GM18520 (cell line): ENCODE data around the gene ARHGAP12.

Experiments
- ATAC-seq: cut with Tn5 transposase; IDR thresholded peaks from one replicate; pipeline ENCODE4 v1.9.1; 2021; ENCODE audit not compliant: unreplicated experiment

ARHGAP12 gene

DNA sequence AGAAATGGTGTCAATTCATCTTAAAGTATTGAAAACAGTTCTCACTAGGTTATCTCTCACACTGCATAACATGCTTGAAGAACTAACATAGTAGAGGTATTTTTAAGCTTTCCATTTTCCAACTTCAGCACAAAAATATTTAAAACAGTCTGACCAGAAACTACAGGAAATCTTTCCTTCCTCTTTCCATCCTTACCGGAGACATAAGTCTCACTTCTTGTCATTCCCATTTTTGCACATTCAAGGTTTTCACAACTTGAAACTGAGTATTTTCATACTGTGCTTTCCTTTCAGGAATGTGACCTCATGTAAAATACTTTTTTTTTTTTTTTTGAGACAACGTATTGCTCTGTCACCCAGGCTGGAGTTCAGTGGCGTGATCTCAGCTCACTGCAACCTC is 45.2 kb downstream of the ARHGAP12 start:
- ATAC-seq, result no peak

DNA sequence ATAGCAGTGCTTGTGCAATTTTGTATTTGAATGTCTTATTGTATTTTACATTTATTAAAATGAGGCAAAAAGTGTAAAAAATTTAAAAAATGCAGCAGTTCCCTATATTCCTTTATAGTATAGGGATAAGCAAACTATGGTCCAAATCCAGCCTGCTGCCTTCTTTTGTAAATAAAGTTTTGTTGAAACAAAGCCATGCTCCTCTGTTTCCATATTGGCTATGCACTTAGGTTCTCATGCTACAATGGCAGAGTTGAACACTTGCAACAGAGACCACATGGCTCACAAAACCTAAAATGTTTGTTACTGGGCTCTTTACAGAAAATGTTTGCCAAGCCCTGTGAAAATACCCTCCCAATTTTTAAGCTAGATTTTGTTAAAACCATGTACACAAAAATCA is 50.1 kb downstream of the ARHGAP12 start:
- ATAC-seq, result no peak

DNA sequence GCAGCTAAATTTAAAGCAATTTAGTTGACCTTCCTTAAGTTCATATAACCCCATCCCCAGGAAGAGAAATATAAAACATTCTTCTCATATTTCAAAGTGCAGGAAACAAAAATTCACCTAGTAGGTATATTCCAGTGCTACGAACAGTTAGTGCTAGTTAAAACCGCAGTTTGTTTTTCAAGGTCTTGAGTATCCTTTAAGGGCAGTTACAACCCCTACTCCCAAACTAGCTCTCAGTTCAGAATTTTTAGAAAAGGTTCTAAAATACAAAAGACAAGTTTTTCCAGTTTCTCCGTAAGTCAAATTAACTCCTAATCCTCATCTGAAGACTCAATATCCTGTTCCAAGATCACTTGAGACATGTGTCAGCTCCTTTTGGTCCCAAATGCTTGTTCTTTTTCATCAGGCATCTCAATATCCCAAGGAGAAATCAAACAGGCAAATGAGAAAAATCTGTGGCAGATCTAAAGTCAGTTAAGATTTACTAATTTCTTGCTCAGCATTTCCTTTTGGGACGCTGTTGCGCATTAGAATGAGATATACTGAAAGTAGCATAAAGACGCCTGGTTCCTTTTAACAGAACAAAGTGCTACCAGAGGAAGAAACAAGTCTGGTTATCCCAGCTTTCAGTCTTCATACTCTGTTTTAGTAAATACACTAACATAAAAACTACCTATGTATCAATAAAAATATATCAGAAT is 51.8 kb downstream of the ARHGAP12 start:
- no peak for ATAC-seq

DNA sequence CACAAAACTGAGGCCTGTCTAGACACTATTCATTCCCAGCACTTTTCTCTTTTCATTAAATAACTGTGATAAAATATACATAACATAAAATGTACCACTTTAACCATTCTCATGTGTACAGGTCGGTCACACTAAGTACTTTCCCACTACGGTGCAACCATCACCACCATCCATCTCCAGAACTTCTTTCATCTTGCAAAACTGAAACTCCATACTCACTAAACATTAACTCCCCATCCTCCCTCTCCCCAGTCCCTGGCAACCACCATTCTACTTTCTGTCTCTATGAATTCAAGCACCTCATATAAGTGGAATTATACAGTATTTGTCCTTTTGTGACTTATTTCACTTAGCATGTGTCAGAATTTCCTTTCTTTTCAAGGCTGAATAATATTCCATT is 53.0 kb downstream of the ARHGAP12 start:
- ATAC-seq, result no peak

DNA sequence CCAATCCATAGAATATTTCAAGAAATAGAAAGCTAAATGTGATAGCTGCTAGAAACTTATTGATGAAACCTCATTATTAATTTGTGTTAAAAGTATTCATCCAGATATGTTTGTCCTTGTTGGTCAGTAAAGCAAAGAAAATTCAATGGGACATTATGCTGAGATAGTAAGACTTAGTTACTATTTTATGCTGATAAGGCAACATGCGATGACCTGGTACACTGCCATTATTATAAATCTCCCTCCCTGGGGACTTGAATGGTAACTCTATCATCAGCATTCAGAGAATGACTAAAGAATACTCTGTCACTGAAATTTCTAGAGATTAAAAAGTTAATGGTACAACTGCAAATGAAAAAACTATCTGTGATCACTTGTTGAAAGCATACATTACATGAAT is 54.9 kb downstream of the ARHGAP12 start:
- no peak for ATAC-seq

- ATAC-seq, result no peak
Observed at GRCh38 chr10:31871266-31872065, 57.2 kb downstream of the ARHGAP12 start.

DNA sequence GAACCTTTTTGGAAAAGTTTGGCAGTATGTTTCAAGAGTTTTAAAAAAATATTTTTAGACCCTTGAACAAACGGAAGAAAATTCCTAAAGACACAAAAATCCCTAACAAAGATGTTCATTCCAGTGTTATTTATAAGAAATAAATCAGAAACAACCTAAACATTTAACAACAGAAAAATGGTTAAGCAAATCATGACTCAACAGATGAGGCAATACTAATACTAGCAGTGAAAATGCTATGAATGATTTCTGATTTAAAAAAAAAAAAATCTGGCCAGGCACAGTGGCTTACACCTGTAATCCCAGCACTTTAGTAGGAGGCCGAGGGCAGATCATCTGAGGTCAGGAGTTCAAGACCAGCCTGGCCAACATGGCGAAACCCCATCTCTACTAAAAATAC is 61.0 kb downstream of the ARHGAP12 start:
- ATAC-seq, result no peak

- ATAC-seq, result no peak
Observed at GRCh38 chr10:31866118-31866670, 62.4 kb downstream of the ARHGAP12 start.

- no peak for ATAC-seq
Observed at GRCh38 chr10:31864834-31865518, 63.7 kb downstream of the ARHGAP12 start.

- ATAC-seq, result no peak
Observed at GRCh38 chr10:31855033-31855432, 73.6 kb downstream of the ARHGAP12 start.

DNA sequence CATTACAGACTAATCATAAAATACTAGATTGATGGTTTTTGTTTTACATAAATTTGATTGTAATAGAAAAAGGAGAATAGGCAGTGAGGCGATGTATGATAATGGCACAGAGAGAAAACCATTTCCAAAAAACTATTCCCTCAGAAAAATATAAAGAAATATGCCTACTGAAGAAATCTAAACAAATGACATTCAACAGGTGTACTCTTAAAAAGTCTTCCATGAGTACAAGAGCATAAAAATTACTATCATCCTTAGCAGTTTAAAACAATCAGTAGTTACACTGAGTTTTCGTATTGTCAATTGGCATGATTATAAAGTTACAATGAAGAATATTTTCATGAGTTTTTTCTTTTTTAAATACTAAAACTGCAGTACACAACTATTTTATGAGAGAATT is 75.0 kb downstream of the ARHGAP12 start:
- no peak for ATAC-seq

- ATAC-seq, result no peak
Observed at GRCh38 chr10:31851216-31851615, 77.4 kb downstream of the ARHGAP12 start.

GRCh38 chr10:31847515-31847914 is 81.1 kb downstream of the ARHGAP12 start:
- ATAC-seq, result no peak

GRCh38 chr10:31838709-31839108 is 89.9 kb downstream of the ARHGAP12 start:
- no peak for ATAC-seq

DNA sequence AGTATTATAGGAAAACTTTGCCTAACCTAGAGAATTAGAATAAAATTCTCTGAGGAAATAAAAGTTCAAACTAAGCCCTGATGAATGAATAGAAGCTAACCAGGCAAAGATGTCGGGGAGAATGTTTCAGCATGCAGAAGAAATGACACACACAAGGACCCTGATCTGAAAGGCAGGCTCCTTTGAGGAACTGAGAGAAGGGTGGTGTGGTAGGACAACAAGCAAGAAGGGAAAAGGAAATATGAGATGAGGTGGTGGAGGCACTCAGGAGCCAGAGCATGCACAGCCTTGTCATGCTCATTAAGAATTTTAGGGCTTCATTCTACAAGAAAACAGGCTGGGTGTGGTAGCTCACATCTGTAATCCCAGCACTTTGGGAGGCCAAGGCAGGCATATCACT is 90.6 kb downstream of the ARHGAP12 start:
- no peak for ATAC-seq

DNA sequence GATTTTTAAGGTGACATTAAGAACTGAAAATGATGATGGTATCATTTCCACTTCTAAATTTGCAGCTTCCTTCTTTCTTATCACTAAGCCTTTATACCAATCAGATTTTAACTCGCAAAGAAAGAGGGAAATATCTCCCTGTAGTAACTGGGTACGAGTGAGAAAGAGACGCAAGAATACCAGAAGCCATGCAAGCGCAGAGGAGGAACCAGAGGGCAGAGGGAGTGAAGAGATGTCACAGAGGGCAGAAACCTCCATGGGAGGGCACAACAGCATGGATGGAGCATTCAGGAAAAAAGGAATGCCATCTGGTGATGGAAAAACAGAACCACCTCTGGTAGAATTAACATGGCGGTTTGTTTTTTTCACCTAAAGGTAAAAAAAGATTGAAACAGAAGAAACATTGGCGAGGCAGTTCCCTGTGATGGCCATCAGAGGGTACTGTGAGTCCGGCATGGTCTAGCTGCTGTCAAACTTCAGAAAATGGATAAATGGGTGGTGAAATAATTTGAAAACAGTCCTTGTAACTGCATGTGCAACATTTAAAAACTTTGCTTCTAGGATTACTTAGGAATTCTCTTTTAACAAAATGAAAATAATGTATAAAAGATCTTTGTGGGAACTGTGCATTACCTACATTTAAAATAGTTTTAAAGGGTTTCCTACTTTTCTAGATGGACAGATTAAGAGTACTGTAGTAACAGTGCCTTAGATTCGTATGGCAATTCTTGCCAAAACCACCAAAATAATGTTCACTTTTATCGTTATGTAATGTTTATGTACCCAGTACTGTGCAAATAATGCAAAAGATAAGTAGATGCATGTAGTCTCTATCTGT is 91.8 kb downstream of the ARHGAP12 start:
- no peak for ATAC-seq

- ATAC-seq, result no peak
Observed at GRCh38 chr10:31833753-31834152, 94.9 kb downstream of the ARHGAP12 start.

- no peak for ATAC-seq
Observed at GRCh38 chr10:31832261-31832660, 96.4 kb downstream of the ARHGAP12 start.

- ATAC-seq, result no peak
Observed at GRCh38 chr10:31830887-31831286, 97.7 kb downstream of the ARHGAP12 start.

GRCh38 chr10:31829776-31830175 is 98.9 kb downstream of the ARHGAP12 start:
- no peak for ATAC-seq

- no peak for ATAC-seq
Observed at GRCh38 chr10:31823358-31823757, 105.3 kb downstream of the ARHGAP12 start.
